ENCODE results near the gene LTBP4. TPM values are rescaled to one million over a fixed set of nuclear protein-coding genes. Genes with fewer than 3 reads are reported as not detected.
A peak's percentile ranks its signal among the peaks of the same experiment; 100 is the strongest.

LTBP4 gene
- polyA plus RNA-seq, 1 of the 3 experiments (the other 2 are of a cell fraction), result 24.8 TPM

GRCh38 chr19:40571005-40571318 is 30.2 kb upstream of the LTBP4 start:
- H3K36me3 ChIP-seq (replicated peaks in 1 of 2; ENCODE audit: control insufficient read depth in 1 of 2, insufficient read depth in 2 of 2, low read length in 1 of 2), result no peaks in the 10 kb centered on the region
- H3K4me2 ChIP-seq, result 0 out of 2 replicates have a peak overlapping the region, but pooled peaks have one; percentile 27
- no peaks in the 10 kb centered on the region for H3K9me3 ChIP-seq
- peak overlapping the region; percentile 74 for H2AFZ ChIP-seq (ENCODE audit: low read depth)
- H3K4me1 ChIP-seq (ENCODE audit: control insufficient read depth in 1 of 2, insufficient read depth in 2 of 2, low read depth in 1 of 2, low read length in 1 of 2), result peaks cover 0 to 9% of the 10 kb centered on the region in 2 experiments; a peak in 1 of 4 replicates
- H3K4me3 ChIP-seq (ENCODE audit: low read depth in 2 of 2, low read length in 1 of 2), result peak overlapping the region; percentile 31 to 34
- H3F3A ChIP-seq (replicated peaks; ENCODE audit: insufficient read depth), result peaks cover 8% of the 10 kb centered on the region
- H3K9me2 ChIP-seq, result no peaks in the 10 kb centered on the region
- H3K9ac ChIP-seq, result no peak overlapping the region
- H4K20me1 ChIP-seq (ENCODE audit: insufficient read depth), result no peaks in the 10 kb centered on the region
- POLR2A ChIA-PET, result interaction anchor here (0.8 to 1.0 kb wide), 2 partner anchors 35 to 105 kb away, joined by 3 read pairs; partner anchors contain the start of gene BLVRB
- no peaks in the 10 kb centered on the region for H3K27me3 ChIP-seq (ENCODE audit: insufficient read depth)
- no peak for DNase-seq
- 10% methylated on average over 3 of the region's 3 CpGs for WGBS (ENCODE audit: low lambda C conversion rate)
- no peaks in the 10 kb centered on the region for H3K79me2 ChIP-seq (ENCODE audit: insufficient read depth)
- H3K27ac ChIP-seq (ENCODE audit: low read depth in 2 of 2, low read length in 1 of 2), result no peak overlapping the region
- TF ChIP-seq NFIC (IDR thresholded peaks at IDR 0.05; ENCODE audit: borderline replicate concordance) (no peak), TAF1 (IDR thresholded peaks at IDR 0.05; ENCODE audit: borderline replicate concordance, low read depth, low read length) (0 out of 2 replicates have a peak, but pooled peaks have one; percentile 22), EP300 (IDR thresholded peaks at IDR 0.05; ENCODE audit: borderline replicate concordance in 1 of 2, low read depth in 1 of 2, low read length in 1 of 2) (no peak), MAX (IDR thresholded peaks at IDR 0.05; ENCODE audit: low read depth) (no peak), MEF2A (IDR thresholded peaks at IDR 0.05; ENCODE audit: borderline replicate concordance, low read depth) (no peak)
- CTCF ChIA-PET, result interaction anchor here (1.1 to 1.8 kb wide), 4 partner anchors 22 to 107 kb away, joined by 3 to 11 read pairs (median 8); no protein-coding TSS in a partner anchor

- no peak for DNase-seq
- POLR2A ChIA-PET, result no interaction called here
Measured at GRCh38 chr19:40571831-40572495, 29.2 kb upstream of the LTBP4 start.

More at GRCh38 chr19:40571831-40572495, 29.2 kb upstream of the LTBP4 start:
- Histone ChIP-seq H3K4me2 (no peak overlapping the region), H3K4me1 (ENCODE audit: control insufficient read depth in 1 of 2, insufficient read depth in 2 of 2, low read depth in 1 of 2, low read length in 1 of 2) (peaks cover 0 to 11% of the 10 kb centered on the region in 2 experiments; a peak in 1 of 4 replicates), H3K27ac (ENCODE audit: low read depth in 2 of 2, low read length in 1 of 2) (no peak overlapping the region), H3K27me3 (ENCODE audit: insufficient read depth) (no peaks in the 10 kb centered on the region), H3K9ac (no peak overlapping the region), H3K4me3 (ENCODE audit: low read depth in 2 of 2, low read length in 1 of 2) (no peak overlapping the region), H4K20me1 (ENCODE audit: insufficient read depth) (no peaks in the 10 kb centered on the region), H2AFZ (ENCODE audit: low read depth) (no peak overlapping the region), H3K9me3 (no peaks in the 10 kb centered on the region), H3K79me2 (ENCODE audit: insufficient read depth) (no peaks in the 10 kb centered on the region), H3F3A (replicated peaks; ENCODE audit: insufficient read depth) (peaks cover 8% of the 10 kb centered on the region), H3K9me2 (no peaks in the 10 kb centered on the region), H3K36me3 (replicated peaks in 1 of 2; ENCODE audit: control insufficient read depth in 1 of 2, insufficient read depth in 2 of 2, low read length in 1 of 2) (no peaks in the 10 kb centered on the region)
- WGBS (ENCODE audit: low lambda C conversion rate), result 71% methylated on average over 10 of the region's 10 CpGs
- TF ChIP-seq REST (IDR thresholded peaks at IDR 0.05; ENCODE audit: low read depth, low read length) (no peak), RAD21 (IDR thresholded peaks at IDR 0.05; ENCODE audit: low read length) (no peak)
- CTCF ChIA-PET, result interaction anchor here (1.4 to 1.8 kb wide), 2 partner anchors 23 to 27 kb away, joined by 5 to 11 read pairs; no protein-coding TSS in a partner anchor
